GM21367 (cell line): ENCODE measurements around the gene CYP2W1.
A peak's percentile ranks its signal among the peaks of the same experiment; 100 is the strongest.
"Not testable (repeated sequence)": the region's sequence is repeated elsewhere in the genome, so short reads cannot be mapped to it uniquely, and the experiment has no call there.

ENCODE experiments used
- ATAC-seq: cut with Tn5 transposase; IDR thresholded peaks from one replicate; pipeline ENCODE4 v1.9.1; 2021; ENCODE audit not compliant: unreplicated experiment

CYP2W1 gene

GRCh38 chr7:983004-983615 lies at the start of gene CYP2W1:
Gene CYP2W1 (plus strand): TSS chr7:983181. CDS start chr7:983212, 31 bp downstream.
- no peak for ATAC-seq

- no peak for ATAC-seq
Measured at GRCh38 chr7:934469-935163, 48.4 kb upstream of the CYP2W1 start.

GRCh38 chr7:935164-935873 lies 47.7 kb upstream of the CYP2W1 start:
- ATAC-seq: no peak

- no peak for ATAC-seq
Measured at GRCh38 chr7:935874-936385, 47.1 kb upstream of the CYP2W1 start.

- ATAC-seq: peak; percentile 65
Measured at GRCh38 chr7:936386-937054, 46.5 kb upstream of the CYP2W1 start.

- ATAC-seq: no peak
Measured at GRCh38 chr7:937856-938484, 45.0 kb upstream of the CYP2W1 start.

- ATAC-seq: no peak
Measured at GRCh38 chr7:938546-939185, 44.3 kb upstream of the CYP2W1 start.

GRCh38 chr7:939843-940242 lies 43.1 kb upstream of the CYP2W1 start:
- ATAC-seq: no peak

- no peak for ATAC-seq
Measured at GRCh38 chr7:940599-941408, 42.2 kb upstream of the CYP2W1 start.

GRCh38 chr7:943793-944192 lies 39.2 kb upstream of the CYP2W1 start:
- ATAC-seq: not testable (repeated sequence)

- ATAC-seq: no peak
Measured at GRCh38 chr7:944744-945143, 38.2 kb upstream of the CYP2W1 start.

- no peak for ATAC-seq
Measured at GRCh38 chr7:945147-945555, 37.8 kb upstream of the CYP2W1 start.

GRCh38 chr7:945556-946255 lies 37.3 kb upstream of the CYP2W1 start:
- no peak for ATAC-seq

- no peak for ATAC-seq
Measured at GRCh38 chr7:946256-946996, 36.6 kb upstream of the CYP2W1 start.

- no peak for ATAC-seq
Measured at GRCh38 chr7:947391-948210, 35.4 kb upstream of the CYP2W1 start.

- ATAC-seq: no peak
Measured at GRCh38 chr7:949021-949934, 33.7 kb upstream of the CYP2W1 start.
